ENCODE data around the gene IGLL1.
"Not testable (repeated sequence)": the region's sequence is repeated elsewhere in the genome, so short reads cannot be mapped to it uniquely, and the experiment has no call there.

DNA sequence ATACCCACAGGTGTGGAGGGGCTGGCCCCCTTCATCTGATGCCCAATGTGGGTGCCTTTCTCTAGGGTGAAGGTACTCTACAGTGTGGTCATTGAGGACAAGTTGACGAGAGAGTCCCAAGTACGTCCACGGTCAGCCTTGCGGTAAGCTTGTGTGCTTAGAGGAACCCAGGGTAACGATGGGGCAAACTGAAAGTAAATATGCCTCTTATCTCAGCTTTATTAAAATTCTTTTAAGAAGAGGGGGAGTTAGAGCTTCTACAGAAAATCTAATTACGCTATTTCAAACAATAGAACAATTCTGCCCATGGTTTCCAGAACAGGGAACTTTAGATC lies 41.4 kb downstream of the IGLL1 start:
- TF ChIP-seq, protein P1, sequence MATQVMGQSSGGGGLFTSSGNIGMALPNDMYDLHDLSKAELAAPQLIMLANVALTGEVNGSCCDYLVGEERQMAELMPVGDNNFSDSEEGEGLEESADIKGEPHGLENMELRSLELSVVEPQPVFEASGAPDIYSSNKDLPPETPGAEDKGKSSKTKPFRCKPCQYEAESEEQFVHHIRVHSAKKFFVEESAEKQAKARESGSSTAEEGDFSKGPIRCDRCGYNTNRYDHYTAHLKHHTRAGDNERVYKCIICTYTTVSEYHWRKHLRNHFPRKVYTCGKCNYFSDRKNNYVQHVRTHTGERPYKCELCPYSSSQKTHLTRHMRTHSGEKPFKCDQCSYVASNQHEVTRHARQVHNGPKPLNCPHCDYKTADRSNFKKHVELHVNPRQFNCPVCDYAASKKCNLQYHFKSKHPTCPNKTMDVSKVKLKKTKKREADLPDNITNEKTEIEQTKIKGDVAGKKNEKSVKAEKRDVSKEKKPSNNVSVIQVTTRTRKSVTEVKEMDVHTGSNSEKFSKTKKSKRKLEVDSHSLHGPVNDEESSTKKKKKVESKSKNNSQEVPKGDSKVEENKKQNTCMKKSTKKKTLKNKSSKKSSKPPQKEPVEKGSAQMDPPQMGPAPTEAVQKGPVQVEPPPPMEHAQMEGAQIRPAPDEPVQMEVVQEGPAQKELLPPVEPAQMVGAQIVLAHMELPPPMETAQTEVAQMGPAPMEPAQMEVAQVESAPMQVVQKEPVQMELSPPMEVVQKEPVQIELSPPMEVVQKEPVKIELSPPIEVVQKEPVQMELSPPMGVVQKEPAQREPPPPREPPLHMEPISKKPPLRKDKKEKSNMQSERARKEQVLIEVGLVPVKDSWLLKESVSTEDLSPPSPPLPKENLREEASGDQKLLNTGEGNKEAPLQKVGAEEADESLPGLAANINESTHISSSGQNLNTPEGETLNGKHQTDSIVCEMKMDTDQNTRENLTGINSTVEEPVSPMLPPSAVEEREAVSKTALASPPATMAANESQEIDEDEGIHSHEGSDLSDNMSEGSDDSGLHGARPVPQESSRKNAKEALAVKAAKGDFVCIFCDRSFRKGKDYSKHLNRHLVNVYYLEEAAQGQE (IDR thresholded peaks at IDR 0.05; ENCODE audit: insufficient replicate concordance, low read depth): not testable (repeated sequence)
- TF ChIP-seq, protein P2, sequence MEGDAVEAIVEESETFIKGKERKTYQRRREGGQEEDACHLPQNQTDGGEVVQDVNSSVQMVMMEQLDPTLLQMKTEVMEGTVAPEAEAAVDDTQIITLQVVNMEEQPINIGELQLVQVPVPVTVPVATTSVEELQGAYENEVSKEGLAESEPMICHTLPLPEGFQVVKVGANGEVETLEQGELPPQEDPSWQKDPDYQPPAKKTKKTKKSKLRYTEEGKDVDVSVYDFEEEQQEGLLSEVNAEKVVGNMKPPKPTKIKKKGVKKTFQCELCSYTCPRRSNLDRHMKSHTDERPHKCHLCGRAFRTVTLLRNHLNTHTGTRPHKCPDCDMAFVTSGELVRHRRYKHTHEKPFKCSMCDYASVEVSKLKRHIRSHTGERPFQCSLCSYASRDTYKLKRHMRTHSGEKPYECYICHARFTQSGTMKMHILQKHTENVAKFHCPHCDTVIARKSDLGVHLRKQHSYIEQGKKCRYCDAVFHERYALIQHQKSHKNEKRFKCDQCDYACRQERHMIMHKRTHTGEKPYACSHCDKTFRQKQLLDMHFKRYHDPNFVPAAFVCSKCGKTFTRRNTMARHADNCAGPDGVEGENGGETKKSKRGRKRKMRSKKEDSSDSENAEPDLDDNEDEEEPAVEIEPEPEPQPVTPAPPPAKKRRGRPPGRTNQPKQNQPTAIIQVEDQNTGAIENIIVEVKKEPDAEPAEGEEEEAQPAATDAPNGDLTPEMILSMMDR (IDR thresholded peaks at IDR 0.05; ENCODE audit: insufficient read depth, low read length): not testable (repeated sequence)
- not testable (repeated sequence) for TF ChIP-seq GABPA (IDR thresholded peaks at IDR 0.05; ENCODE audit: low read depth)
